Measurements from ENCODE around the gene ACAT1.
"Not testable (repeated sequence)": the region's sequence is repeated elsewhere in the genome, so short reads cannot be mapped to it uniquely, and the experiment has no call there.

Gene ACAT1

GRCh38 chr11:108128772-108129171 lies 7.4 kb downstream of the ACAT1 start:
- Mint-ChIP-seq H3K27me3 (no peaks in the 10 kb centered on the region), H3K4me3 (no peak overlapping the region), H3K4me1 (peaks cover 32% of the 10 kb centered on the region), H3K36me3 (peaks cover 41% of the 10 kb centered on the region), H3K27ac (no peak overlapping the region), H3K9me3 (no peaks in the 10 kb centered on the region)
- ATAC-seq = no peak

- ATAC-seq = no peak
- peaks cover 8% of the 10 kb centered on the region for H3K4me1 Mint-ChIP-seq
- H3K9me3 Mint-ChIP-seq = no peaks in the 10 kb centered on the region
- peaks cover 34% of the 10 kb centered on the region for H3K36me3 Mint-ChIP-seq
- H3K27ac Mint-ChIP-seq = no peak overlapping the region
- no peak overlapping the region for H3K4me3 Mint-ChIP-seq
- H3K27me3 Mint-ChIP-seq = no peaks in the 10 kb centered on the region
Measured at GRCh38 chr11:108131993-108132392, 10.6 kb downstream of the ACAT1 start.

GRCh38 chr11:108132993-108133538 lies 11.7 kb downstream of the ACAT1 start:
- H3K27me3 Mint-ChIP-seq = not testable (repeated sequence)

GRCh38 chr11:108135845-108136544 lies 14.6 kb downstream of the ACAT1 start:
- Mint-ChIP-seq H3K27ac (no peak overlapping the region), H3K9me3 (no peaks in the 10 kb centered on the region), H3K36me3 (peaks cover 40% of the 10 kb centered on the region), H3K4me1 (peaks cover 6% of the 10 kb centered on the region), H3K4me3 (no peak overlapping the region), H3K27me3 (no peaks in the 10 kb centered on the region)
- ATAC-seq = peak; percentile 50

More at GRCh38 chr11:108132993-108133538, 11.7 kb downstream of the ACAT1 start:
- H3K27ac Mint-ChIP-seq, H3K4me1 Mint-ChIP-seq, ATAC-seq, H3K4me3 Mint-ChIP-seq, H3K9me3 Mint-ChIP-seq: not testable (repeated sequence)
- peaks cover 31% of the 10 kb centered on the region for H3K36me3 Mint-ChIP-seq

GRCh38 chr11:108137212-108137611 lies 15.8 kb downstream of the ACAT1 start:
- peaks cover 45% of the 10 kb centered on the region for H3K36me3 Mint-ChIP-seq

GRCh38 chr11:108142304-108142703 lies 20.9 kb downstream of the ACAT1 start:
- ATAC-seq = no peak
- Mint-ChIP-seq H3K9me3 (no peaks in the 10 kb centered on the region), H3K4me1 (peaks cover 5% of the 10 kb centered on the region), H3K27me3 (no peaks in the 10 kb centered on the region), H3K36me3 (peaks cover 57% of the 10 kb centered on the region), H3K4me3 (no peak overlapping the region), H3K27ac (no peak overlapping the region)

More at GRCh38 chr11:108137212-108137611, 15.8 kb downstream of the ACAT1 start:
- Mint-ChIP-seq H3K27me3 (no peaks in the 10 kb centered on the region), H3K9me3 (no peaks in the 10 kb centered on the region), H3K27ac (peak overlapping the region; percentile 3), H3K4me1 (peaks cover 6% of the 10 kb centered on the region), H3K4me3 (no peak overlapping the region)
- ATAC-seq = no peak

GRCh38 chr11:108144615-108145014 lies 23.2 kb downstream of the ACAT1 start:
- Mint-ChIP-seq H3K36me3 (peaks cover 68% of the 10 kb centered on the region), H3K4me3 (no peak overlapping the region), H3K9me3 (no peaks in the 10 kb centered on the region), H3K4me1 (peaks cover 4% of the 10 kb centered on the region), H3K27me3 (no peaks in the 10 kb centered on the region), H3K27ac (no peak overlapping the region)
- no peak for ATAC-seq

GRCh38 chr11:108147150-108147549 lies 25.8 kb downstream of the ACAT1 start:
- Mint-ChIP-seq H3K4me3 (no peak overlapping the region), H3K9me3 (no peaks in the 10 kb centered on the region), H3K36me3 (peaks cover 66% of the 10 kb centered on the region), H3K27ac (peak overlapping the region; percentile 19), H3K4me1 (peaks cover 4% of the 10 kb centered on the region), H3K27me3 (no peaks in the 10 kb centered on the region)
- no peak for ATAC-seq

GRCh38 chr11:108148556-108148955 lies 27.2 kb downstream of the ACAT1 start:
- no peak for ATAC-seq
- Mint-ChIP-seq H3K27ac (no peak overlapping the region), H3K36me3 (peaks cover 66% of the 10 kb centered on the region), H3K4me1 (peaks cover 4% of the 10 kb centered on the region), H3K27me3 (no peaks in the 10 kb centered on the region), H3K9me3 (no peaks in the 10 kb centered on the region), H3K4me3 (no peak overlapping the region)

- Mint-ChIP-seq H3K36me3 (peaks cover 38% of the 10 kb centered on the region), H3K4me3 (no peak overlapping the region)
Measured at GRCh38 chr11:108154591-108154990, 33.2 kb downstream of the ACAT1 start.

GRCh38 chr11:108160970-108161566 lies 39.7 kb downstream of the ACAT1 start:
- ATAC-seq = peak; percentile 98
- Mint-ChIP-seq H3K4me3 (no peak overlapping the region), H3K27me3 (no peaks in the 10 kb centered on the region)

More at GRCh38 chr11:108154591-108154990, 33.2 kb downstream of the ACAT1 start:
- H3K4me1 Mint-ChIP-seq = no peaks in the 10 kb centered on the region
- no peak overlapping the region for H3K27ac Mint-ChIP-seq
- H3K27me3 Mint-ChIP-seq = no peaks in the 10 kb centered on the region
- no peak for ATAC-seq
- no peaks in the 10 kb centered on the region for H3K9me3 Mint-ChIP-seq

GRCh38 chr11:108162878-108163277 lies 41.5 kb downstream of the ACAT1 start:
- H3K27ac Mint-ChIP-seq, H3K27me3 Mint-ChIP-seq, H3K9me3 Mint-ChIP-seq, H3K4me3 Mint-ChIP-seq, ATAC-seq: not testable (repeated sequence)
- H3K36me3 Mint-ChIP-seq = peaks cover 47% of the 10 kb centered on the region
- peaks cover 20% of the 10 kb centered on the region for H3K4me1 Mint-ChIP-seq

More at GRCh38 chr11:108160970-108161566, 39.7 kb downstream of the ACAT1 start:
- H3K9me3 Mint-ChIP-seq = no peaks in the 10 kb centered on the region
- H3K36me3 Mint-ChIP-seq = peaks cover 36% of the 10 kb centered on the region
- peaks cover 14% of the 10 kb centered on the region for H3K4me1 Mint-ChIP-seq
- peak overlapping the region; percentile 71 for H3K27ac Mint-ChIP-seq

- no peaks in the 10 kb centered on the region for H3K27me3 Mint-ChIP-seq
- H3K27ac Mint-ChIP-seq = peak overlapping the region; percentile 48
- no peak overlapping the region for H3K4me3 Mint-ChIP-seq
- H3K4me1 Mint-ChIP-seq = peaks cover 19% of the 10 kb centered on the region
- H3K36me3 Mint-ChIP-seq = peaks cover 63% of the 10 kb centered on the region
- H3K9me3 Mint-ChIP-seq = no peaks in the 10 kb centered on the region
- ATAC-seq = no peak
Measured at GRCh38 chr11:108167624-108168023, 46.3 kb downstream of the ACAT1 start.

GRCh38 chr11:108170184-108170583 lies 48.8 kb downstream of the ACAT1 start:
- peaks cover 72% of the 10 kb centered on the region for H3K36me3 Mint-ChIP-seq
- no peaks in the 10 kb centered on the region for H3K27me3 Mint-ChIP-seq
- H3K27ac Mint-ChIP-seq = peak overlapping the region; percentile 74
- no peak overlapping the region for H3K4me3 Mint-ChIP-seq
- no peak for ATAC-seq
- H3K4me1 Mint-ChIP-seq = peaks cover 31% of the 10 kb centered on the region
- H3K9me3 Mint-ChIP-seq = no peaks in the 10 kb centered on the region

- no peaks in the 10 kb centered on the region for H3K27me3 Mint-ChIP-seq
- no peaks in the 10 kb centered on the region for H3K9me3 Mint-ChIP-seq
- H3K36me3 Mint-ChIP-seq = peaks cover 62% of the 10 kb centered on the region
Measured at GRCh38 chr11:108177570-108177969, 56.2 kb downstream of the ACAT1 start.

GRCh38 chr11:108193725-108194124 lies 72.4 kb downstream of the ACAT1 start:
- Mint-ChIP-seq H3K4me1 (peaks cover 11% of the 10 kb centered on the region), H3K9me3 (no peaks in the 10 kb centered on the region), H3K27ac (no peak overlapping the region), H3K4me3 (no peak overlapping the region), H3K27me3 (no peaks in the 10 kb centered on the region), H3K36me3 (peaks cover 25% of the 10 kb centered on the region)
- no peak for ATAC-seq

More at GRCh38 chr11:108177570-108177969, 56.2 kb downstream of the ACAT1 start:
- Mint-ChIP-seq H3K4me3 (no peak overlapping the region), H3K4me1 (peaks cover 18% of the 10 kb centered on the region), H3K27ac (no peak overlapping the region)
- no peak for ATAC-seq
